Nephron (organoid): ENCODE data around the gene OR1F1.

Source experiments
- H3K27ac Mint-ChIP-seq, 3 experiments: 2 replicates each; pipeline ENCODE4 v1.8.0; 2020; ENCODE audit warnings: mixed read lengths in 3 of 3, mild to moderate bottlenecking in 2 of 3, moderate library complexity in 1 of 3
- H3K27me3 Mint-ChIP-seq: 2 replicates; pipeline ENCODE4 v1.8.0; 2021; ENCODE audit warnings: low read depth, mild to moderate bottlenecking, moderate library complexity, mixed read lengths
- H3K36me3 Mint-ChIP-seq: 2 replicates; pipeline ENCODE4 v1.8.0; 2020; ENCODE audit warnings: low read depth, mixed read lengths
- H3K4me1 Mint-ChIP-seq: 2 replicates; pipeline ENCODE4 v1.8.0; 2020; ENCODE audit warnings: mixed read lengths
- H3K4me3 Mint-ChIP-seq, 3 experiments: 2 replicates each; pipeline ENCODE4 v1.8.0; 2020; ENCODE audit warnings: mild to moderate bottlenecking in 3 of 3, mixed read lengths in 3 of 3, moderate library complexity in 2 of 3
- H3K9me3 Mint-ChIP-seq: 2 replicates; pipeline ENCODE4 v1.8.0; 2020; ENCODE audit warnings: mixed read lengths
- CTCF ChIP-seq, 3 experiments: fragments of 200-600 bp; sonication (generic); IDR thresholded peaks; one replicate each; pipeline ENCODE4 v1.5.0; 2021; ENCODE audit warnings: antibody characterized with exemption in 3 of 3; ENCODE audit not compliant: unreplicated experiment in 3 of 3

Gene OR1F1

DNA sequence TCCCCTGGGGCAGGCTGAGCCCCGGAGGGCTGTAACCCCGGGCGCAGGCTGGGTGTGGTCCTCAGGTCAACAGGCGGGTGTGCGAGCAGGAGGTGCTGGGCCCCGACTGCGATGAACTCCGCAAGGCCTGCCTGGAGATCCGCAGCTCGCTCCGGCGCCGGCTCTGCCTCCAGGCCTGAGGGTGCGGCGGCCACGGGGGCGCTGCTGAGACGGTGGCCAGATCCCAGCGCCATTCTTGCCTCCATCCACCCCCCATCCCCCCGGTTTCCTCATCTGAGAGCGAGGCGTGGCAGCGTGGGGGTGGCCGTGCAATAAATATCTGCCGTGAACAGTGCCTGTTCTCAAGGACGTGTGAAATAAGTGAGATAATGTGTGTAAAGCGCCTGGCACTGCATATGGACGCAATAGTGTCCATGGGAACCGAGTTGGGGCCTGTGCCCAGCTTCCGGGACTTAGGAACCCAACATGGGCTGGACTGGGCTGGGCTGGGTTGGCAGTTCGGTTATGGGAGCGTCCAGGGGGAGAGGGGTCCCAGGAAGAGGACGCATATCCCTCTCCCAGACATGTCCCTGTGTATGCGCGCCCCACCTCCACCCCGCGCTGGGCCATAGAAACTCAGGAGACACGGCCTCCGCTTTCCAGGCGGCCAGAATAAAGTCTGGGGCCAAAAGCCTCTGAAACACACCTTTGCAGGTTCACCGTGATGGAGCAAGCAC, 38.2 kb upstream of the OR1F1 start:
- Mint-ChIP-seq H3K27ac (peak overlapping the region; percentile 66 to 93 (median 80)), H3K9me3 (peaks cover 4% of the 10 kb centered on the region), H3K36me3 (no peaks in the 10 kb centered on the region), H3K4me3 (peak overlapping the region; percentile 90 to 95 (median 92)), H3K4me1 (peaks cover 16% of the 10 kb centered on the region), H3K27me3 (peaks cover 32% of the 10 kb centered on the region)
- TF ChIP-seq CTCF (IDR thresholded peaks at IDR 0.05; ENCODE audit: unreplicated experiment in 3 of 3) = peak; percentile 37 to 56 (median 43)

- TF ChIP-seq CTCF (IDR thresholded peaks at IDR 0.05; ENCODE audit: unreplicated experiment in 3 of 3) = no peak
- Mint-ChIP-seq H3K9me3 (peaks cover 7% of the 10 kb centered on the region), H3K36me3 (no peaks in the 10 kb centered on the region)
Measured at GRCh38 chr16:3150346-3151218, 37.4 kb upstream of the OR1F1 start.

DNA sequence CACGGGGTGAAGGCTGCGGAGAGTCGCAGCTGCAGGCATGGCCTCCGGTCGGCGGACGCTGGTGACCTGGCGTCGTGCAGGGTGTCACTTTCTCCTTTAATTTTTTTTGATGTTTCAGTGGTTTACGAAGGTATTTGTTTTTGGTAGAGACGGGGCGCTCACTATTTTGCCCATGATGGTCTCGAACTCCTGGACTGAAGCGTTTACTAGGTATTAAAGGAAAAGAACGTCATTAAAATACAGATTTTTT, 36.1 kb upstream of the OR1F1 start:
- peak overlapping the region; percentile 83 to 89 (median 87) for H3K4me3 Mint-ChIP-seq
- H3K36me3 Mint-ChIP-seq = no peaks in the 10 kb centered on the region
- H3K27ac Mint-ChIP-seq = peak overlapping the region in 1 of 3 experiments; percentile 60
- TF ChIP-seq CTCF (IDR thresholded peaks at IDR 0.05; ENCODE audit: unreplicated experiment in 3 of 3) = no peak
- H3K9me3 Mint-ChIP-seq = peaks cover 7% of the 10 kb centered on the region
- H3K4me1 Mint-ChIP-seq = peaks cover 16% of the 10 kb centered on the region
- peaks cover 32% of the 10 kb centered on the region for H3K27me3 Mint-ChIP-seq

More at GRCh38 chr16:3150346-3151218, 37.4 kb upstream of the OR1F1 start:
- H3K27me3 Mint-ChIP-seq = peaks cover 30% of the 10 kb centered on the region
- H3K27ac Mint-ChIP-seq = peak overlapping the region; percentile 66 to 93 (median 86)
- peaks cover 16% of the 10 kb centered on the region for H3K4me1 Mint-ChIP-seq
- peak overlapping the region; percentile 91 to 95 (median 94) for H3K4me3 Mint-ChIP-seq

DNA sequence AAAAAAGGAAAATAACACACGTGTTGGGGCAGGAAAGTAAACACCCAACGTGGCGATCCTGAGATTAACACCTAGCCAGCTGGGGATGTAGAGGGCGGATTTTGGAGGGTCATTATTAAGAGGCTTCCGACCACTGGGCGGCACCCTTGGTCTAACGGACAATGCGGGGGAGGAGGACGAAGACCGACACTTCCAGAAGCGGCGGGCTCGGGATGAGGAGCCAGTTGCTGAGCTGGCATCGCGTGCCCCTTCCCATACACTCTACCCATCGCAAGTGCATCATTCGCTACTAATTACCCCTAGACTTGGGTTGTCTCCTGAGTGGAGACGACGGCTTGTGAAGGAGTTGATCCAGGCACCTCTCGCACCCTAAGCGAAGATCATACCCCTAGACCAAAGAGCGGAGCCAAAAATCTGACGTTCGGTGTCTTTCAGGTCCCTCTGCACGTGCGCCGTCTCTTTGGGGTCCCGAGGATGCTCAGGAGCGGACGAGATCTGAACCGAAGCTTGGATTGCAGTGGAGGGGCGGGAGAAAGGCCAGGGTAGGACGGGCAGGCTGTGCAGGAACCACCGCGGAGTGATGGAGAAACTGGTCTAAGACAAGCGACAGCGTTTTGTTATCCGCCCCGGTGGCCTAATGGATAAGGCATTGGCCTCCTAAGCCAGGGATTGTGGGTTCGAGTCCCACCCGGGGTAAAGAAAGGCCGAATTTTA, 35.6 kb upstream of the OR1F1 start:
- Mint-ChIP-seq H3K4me3 (peak overlapping the region; percentile 83 to 89 (median 87)), H3K9me3 (peaks cover 7% of the 10 kb centered on the region), H3K36me3 (no peaks in the 10 kb centered on the region)

DNA sequence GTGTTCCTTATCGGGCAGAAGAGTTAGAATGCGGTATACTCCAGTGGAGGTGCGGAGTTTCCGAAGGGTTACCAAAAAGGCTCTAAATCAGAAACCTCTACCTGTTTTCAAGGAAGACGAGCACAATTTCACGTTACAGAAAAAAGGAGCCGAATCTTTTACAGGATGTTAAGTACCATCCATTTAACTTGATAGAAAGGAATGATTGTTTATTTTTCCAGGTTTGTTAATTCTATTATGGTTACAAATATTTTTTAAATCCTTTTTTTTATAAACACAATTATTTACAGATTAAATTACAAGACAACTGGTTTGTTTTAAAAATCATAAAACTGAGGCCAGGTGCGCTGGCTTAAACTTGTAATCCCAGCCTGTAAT, 35.0 kb upstream of the OR1F1 start:
- Mint-ChIP-seq H3K36me3 (no peaks in the 10 kb centered on the region), H3K27ac (peak overlapping the region in 2 of 3 experiments; percentile 11 to 60), H3K27me3 (peaks cover 38% of the 10 kb centered on the region), H3K4me3 (peak overlapping the region; percentile 83 to 89 (median 87)), H3K4me1 (peaks cover 25% of the 10 kb centered on the region), H3K9me3 (peaks cover 7% of the 10 kb centered on the region)
- no peak for TF ChIP-seq CTCF (IDR thresholded peaks at IDR 0.05; ENCODE audit: unreplicated experiment in 3 of 3)

More for the DNA sequence above, 35.6 kb upstream of the OR1F1 start:
- peaks cover 21% of the 10 kb centered on the region for H3K4me1 Mint-ChIP-seq
- peak in 2 of 3 experiments; percentile 18 to 48 for TF ChIP-seq CTCF (IDR thresholded peaks at IDR 0.05; ENCODE audit: unreplicated experiment in 3 of 3)
- H3K27ac Mint-ChIP-seq = peak overlapping the region in 2 of 3 experiments; percentile 11 to 60
- peaks cover 36% of the 10 kb centered on the region for H3K27me3 Mint-ChIP-seq
